HepG2 (cell line): ENCODE results near the gene AKR1A1. TPM values are rescaled to one million over a fixed set of nuclear protein-coding genes. Genes with fewer than 3 reads are reported as not detected.

Experiments used
- CCDC6 ChIP-seq: sonication (generic); formaldehyde crosslinking; IDR thresholded peaks from 2 replicates; pipeline ENCODE4 v1.8.1; 2022; ENCODE audit warnings: mild to moderate bottlenecking, missing genetic modification reagents, moderate library complexity
- CHCHD3 ChIP-seq: sonication (generic); formaldehyde crosslinking; IDR thresholded peaks from 2 replicates; pipeline ENCODE4 v1.8.0; 2022; ENCODE audit warnings: mild to moderate bottlenecking, missing genetic modification reagents, moderate library complexity
- HNF4A ChIP-seq: sonication (generic); formaldehyde crosslinking; IDR thresholded peaks from 2 replicates; pipeline ENCODE4 v1.4.0; 2020; ENCODE audit warnings: missing genetic modification reagents
- IKZF1 ChIP-seq: fragments of 450-650 bp; IDR thresholded peaks from 2 replicates; pipeline ENCODE4 v1.7.1; 2016
- IRX3 ChIP-seq: sonication (generic); formaldehyde crosslinking; IDR thresholded peaks from 2 replicates; pipeline ENCODE4 v1.8.1; 2023; ENCODE audit warnings: mild to moderate bottlenecking, low read depth, missing genetic modification reagents, borderline replicate concordance
- JUNB ChIP-seq: sonication (generic); formaldehyde crosslinking; IDR thresholded peaks from 2 replicates; pipeline ENCODE4 v1.8.0; 2022; ENCODE audit warnings: missing genetic modification reagents, mild to moderate bottlenecking, borderline replicate concordance
- RFXANK ChIP-seq: IDR thresholded peaks from 2 replicates; pipeline ENCODE4 v1.6.1; 2016
- ZFP90 ChIP-seq: sonication (generic); formaldehyde crosslinking; IDR thresholded peaks from 2 replicates; pipeline ENCODE4 v1.8.0; 2022; ENCODE audit warnings: missing genetic modification reagents, mild to moderate bottlenecking, inconsistent platforms, borderline replicate concordance
- ZNF121 ChIP-seq: sonication (generic); formaldehyde crosslinking; IDR thresholded peaks from 2 replicates; pipeline ENCODE4 v1.5.0; 2020; ENCODE audit warnings: mild to moderate bottlenecking, missing genetic modification reagents
- ZNF24 ChIP-seq: fragments of 450-650 bp; IDR thresholded peaks from 2 replicates; pipeline ENCODE4 v1.6.1; 2017; ENCODE audit warnings: antibody characterized with exemption, mild to moderate bottlenecking
- ZNF326 ChIP-seq: sonication (generic); formaldehyde crosslinking; IDR thresholded peaks from 2 replicates; pipeline ENCODE4 v1.4.0; 2020; ENCODE audit warnings: missing genetic modification reagents, borderline replicate concordance
- ZNF484 ChIP-seq: sonication (generic); formaldehyde crosslinking; IDR thresholded peaks from 2 replicates; pipeline ENCODE4 v1.5.1; 2020; ENCODE audit warnings: mild to moderate bottlenecking, low read depth, missing genetic modification reagents, borderline replicate concordance
- ZNF577 ChIP-seq: sonication (generic); formaldehyde crosslinking; IDR thresholded peaks from 2 replicates; pipeline ENCODE4 v1.4.0; 2020; ENCODE audit warnings: mild to moderate bottlenecking, low read depth, missing genetic modification reagents, borderline replicate concordance
- ZNF605 ChIP-seq: sonication (generic); formaldehyde crosslinking; IDR thresholded peaks from 2 replicates; pipeline ENCODE4 v1.8.0; 2022; ENCODE audit warnings: mild to moderate bottlenecking, missing genetic modification reagents
- ZNF670 ChIP-seq: sonication (generic); formaldehyde crosslinking; IDR thresholded peaks from 2 replicates; pipeline ENCODE4 v1.8.0; 2022; ENCODE audit warnings: mild to moderate bottlenecking, missing genetic modification reagents, borderline replicate concordance
- ZNF879 ChIP-seq: sonication (generic); formaldehyde crosslinking; IDR thresholded peaks from 2 replicates; pipeline ENCODE4 v1.8.1; 2023; ENCODE audit warnings: missing genetic modification reagents
- ZZZ3 ChIP-seq: sonication (generic); formaldehyde crosslinking; IDR thresholded peaks from 2 replicates; pipeline ENCODE4 v1.4.0; 2020; ENCODE audit warnings: missing genetic modification reagents, mild to moderate bottlenecking, borderline replicate concordance
- polyA plus RNA-seq, 8 experiments: library from polyadenylated mRNA; depleted of rRNA in 3 of 8; stranded (reverse) in 7 of 8; unstranded in 1 of 8; fragments of >200 nt; fragmentation: Illumina TruSeq in 4 of 8; extraction: Trizol in 4 of 8; gene quantifications; 2 replicates each; pipeline versions ENCODE4 v1.2.1 to v1.2.3, GENCODE V29; 2011 to 2016; ENCODE audit warnings: low read depth in 4 of 8, missing spikeins in 1 of 8, mixed read lengths in 1 of 8; ENCODE audit not compliant: insufficient read depth in 1 of 8
- total RNA-seq, 5 experiments: library from RNA; depleted of rRNA; stranded (reverse); fragments of >200 nt; fragmentation: Illumina TruSeq; extraction: Trizol; gene quantifications; 2 replicates each; pipeline ENCODE4 v1.2.3, GENCODE V29; 2016; ENCODE audit warnings: low read depth in 1 of 5
- TF ChIP-seq, protein P1 (sequence below): sonication (generic); formaldehyde crosslinking; IDR thresholded peaks from 2 replicates; pipeline ENCODE4 v1.9.0; 2021; ENCODE audit warnings: missing genetic modification reagents, borderline replicate concordance
- TF ChIP-seq, protein P2 (sequence below): sonication (generic); formaldehyde crosslinking; IDR thresholded peaks from 2 replicates; pipeline ENCODE4 v1.4.0; 2020; ENCODE audit warnings: missing genetic modification reagents, mild to moderate bottlenecking, borderline replicate concordance
- TF ChIP-seq, protein P3 (sequence below): sonication (generic); formaldehyde crosslinking; conservative IDR thresholded peaks from 2 replicates; pipeline ENCODE4 v1.8.0; 2022; ENCODE audit warnings: mild to moderate bottlenecking, moderate library complexity, missing genetic modification reagents
- TF ChIP-seq, protein P4 (sequence below): sonication (generic); formaldehyde crosslinking; IDR thresholded peaks from 2 replicates; pipeline ENCODE4 v1.8.1; 2023; ENCODE audit warnings: mild to moderate bottlenecking, missing genetic modification reagents
- TF ChIP-seq, protein P5 (sequence below): sonication (generic); formaldehyde crosslinking; IDR thresholded peaks from 2 replicates; pipeline ENCODE4 v1.4.0; 2020; ENCODE audit warnings: missing genetic modification reagents

The AKR1A1 gene
- total and polyA plus RNA-seq, 2 of the 13 experiments (the other 11 are each of a cell fraction or from before 2014, with no cell fraction given), result 181 to 217 TPM

DNA sequence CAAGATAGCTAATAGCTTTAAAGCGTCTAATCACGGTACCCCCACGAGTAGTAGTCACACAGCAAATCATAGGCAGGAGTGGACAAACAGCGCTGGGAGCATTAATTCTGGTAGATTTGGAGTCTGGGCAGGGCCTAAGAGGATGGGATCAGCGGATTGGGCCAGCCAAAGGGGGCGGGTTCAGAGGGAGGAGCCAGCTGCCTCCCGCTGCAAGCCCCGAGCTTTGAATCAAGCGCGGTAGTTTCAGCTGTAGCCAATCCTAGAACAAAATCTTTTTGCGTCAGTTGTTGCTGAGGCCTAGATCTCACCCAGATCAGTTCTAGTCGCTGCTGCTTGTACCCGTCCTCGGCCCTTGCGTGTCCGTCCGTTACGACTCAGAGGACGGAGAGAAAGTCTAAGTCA is 32.6 kb downstream of the AKR1A1 start (continued):
- TF ChIP-seq, protein P1, sequence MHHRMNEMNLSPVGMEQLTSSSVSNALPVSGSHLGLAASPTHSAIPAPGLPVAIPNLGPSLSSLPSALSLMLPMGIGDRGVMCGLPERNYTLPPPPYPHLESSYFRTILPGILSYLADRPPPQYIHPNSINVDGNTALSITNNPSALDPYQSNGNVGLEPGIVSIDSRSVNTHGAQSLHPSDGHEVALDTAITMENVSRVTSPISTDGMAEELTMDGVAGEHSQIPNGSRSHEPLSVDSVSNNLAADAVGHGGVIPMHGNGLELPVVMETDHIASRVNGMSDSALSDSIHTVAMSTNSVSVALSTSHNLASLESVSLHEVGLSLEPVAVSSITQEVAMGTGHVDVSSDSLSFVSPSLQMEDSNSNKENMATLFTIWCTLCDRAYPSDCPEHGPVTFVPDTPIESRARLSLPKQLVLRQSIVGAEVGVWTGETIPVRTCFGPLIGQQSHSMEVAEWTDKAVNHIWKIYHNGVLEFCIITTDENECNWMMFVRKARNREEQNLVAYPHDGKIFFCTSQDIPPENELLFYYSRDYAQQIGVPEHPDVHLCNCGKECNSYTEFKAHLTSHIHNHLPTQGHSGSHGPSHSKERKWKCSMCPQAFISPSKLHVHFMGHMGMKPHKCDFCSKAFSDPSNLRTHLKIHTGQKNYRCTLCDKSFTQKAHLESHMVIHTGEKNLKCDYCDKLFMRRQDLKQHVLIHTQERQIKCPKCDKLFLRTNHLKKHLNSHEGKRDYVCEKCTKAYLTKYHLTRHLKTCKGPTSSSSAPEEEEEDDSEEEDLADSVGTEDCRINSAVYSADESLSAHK (CRISPR knock-in tag), result no peak
- 0 out of 2 replicates have a peak, but pooled peaks have one; percentile 11 for TF ChIP-seq ZFP90 (CRISPR knock-in tag)
- no peak for TF ChIP-seq ZNF121 (CRISPR knock-in tag)
- no peak for TF ChIP-seq IRX3 (CRISPR knock-in tag)
- no peak for TF ChIP-seq IKZF1
- no peak for TF ChIP-seq ZZZ3 (CRISPR knock-in tag)
- TF ChIP-seq HNF4A (CRISPR knock-in tag), result no peak
- no peak for TF ChIP-seq ZNF670
- TF ChIP-seq CHCHD3 (CRISPR knock-in tag), result no peak
- no peak for TF ChIP-seq ZNF484 (CRISPR knock-in tag)
- TF ChIP-seq, protein P2, sequence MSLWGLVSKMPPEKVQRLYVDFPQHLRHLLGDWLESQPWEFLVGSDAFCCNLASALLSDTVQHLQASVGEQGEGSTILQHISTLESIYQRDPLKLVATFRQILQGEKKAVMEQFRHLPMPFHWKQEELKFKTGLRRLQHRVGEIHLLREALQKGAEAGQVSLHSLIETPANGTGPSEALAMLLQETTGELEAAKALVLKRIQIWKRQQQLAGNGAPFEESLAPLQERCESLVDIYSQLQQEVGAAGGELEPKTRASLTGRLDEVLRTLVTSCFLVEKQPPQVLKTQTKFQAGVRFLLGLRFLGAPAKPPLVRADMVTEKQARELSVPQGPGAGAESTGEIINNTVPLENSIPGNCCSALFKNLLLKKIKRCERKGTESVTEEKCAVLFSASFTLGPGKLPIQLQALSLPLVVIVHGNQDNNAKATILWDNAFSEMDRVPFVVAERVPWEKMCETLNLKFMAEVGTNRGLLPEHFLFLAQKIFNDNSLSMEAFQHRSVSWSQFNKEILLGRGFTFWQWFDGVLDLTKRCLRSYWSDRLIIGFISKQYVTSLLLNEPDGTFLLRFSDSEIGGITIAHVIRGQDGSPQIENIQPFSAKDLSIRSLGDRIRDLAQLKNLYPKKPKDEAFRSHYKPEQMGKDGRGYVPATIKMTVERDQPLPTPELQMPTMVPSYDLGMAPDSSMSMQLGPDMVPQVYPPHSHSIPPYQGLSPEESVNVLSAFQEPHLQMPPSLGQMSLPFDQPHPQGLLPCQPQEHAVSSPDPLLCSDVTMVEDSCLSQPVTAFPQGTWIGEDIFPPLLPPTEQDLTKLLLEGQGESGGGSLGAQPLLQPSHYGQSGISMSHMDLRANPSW (CRISPR knock-in tag), result no peak
- peak; percentile 100 for TF ChIP-seq RFXANK (CRISPR knock-in tag)
- no peak for TF ChIP-seq JUNB
- no peak for TF ChIP-seq ZNF577 (CRISPR knock-in tag)
- TF ChIP-seq, protein P3, sequence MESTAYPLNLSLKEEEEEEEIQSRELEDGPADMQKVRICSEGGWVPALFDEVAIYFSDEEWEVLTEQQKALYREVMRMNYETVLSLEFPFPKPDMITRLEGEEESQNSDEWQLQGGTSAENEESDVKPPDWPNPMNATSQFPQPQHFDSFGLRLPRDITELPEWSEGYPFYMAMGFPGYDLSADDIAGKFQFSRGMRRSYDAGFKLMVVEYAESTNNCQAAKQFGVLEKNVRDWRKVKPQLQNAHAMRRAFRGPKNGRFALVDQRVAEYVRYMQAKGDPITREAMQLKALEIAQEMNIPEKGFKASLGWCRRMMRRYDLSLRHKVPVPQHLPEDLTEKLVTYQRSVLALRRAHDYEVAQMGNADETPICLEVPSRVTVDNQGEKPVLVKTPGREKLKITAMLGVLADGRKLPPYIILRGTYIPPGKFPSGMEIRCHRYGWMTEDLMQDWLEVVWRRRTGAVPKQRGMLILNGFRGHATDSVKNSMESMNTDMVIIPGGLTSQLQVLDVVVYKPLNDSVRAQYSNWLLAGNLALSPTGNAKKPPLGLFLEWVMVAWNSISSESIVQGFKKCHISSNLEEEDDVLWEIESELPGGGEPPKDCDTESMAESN, result no peak
- TF ChIP-seq, protein P4, sequence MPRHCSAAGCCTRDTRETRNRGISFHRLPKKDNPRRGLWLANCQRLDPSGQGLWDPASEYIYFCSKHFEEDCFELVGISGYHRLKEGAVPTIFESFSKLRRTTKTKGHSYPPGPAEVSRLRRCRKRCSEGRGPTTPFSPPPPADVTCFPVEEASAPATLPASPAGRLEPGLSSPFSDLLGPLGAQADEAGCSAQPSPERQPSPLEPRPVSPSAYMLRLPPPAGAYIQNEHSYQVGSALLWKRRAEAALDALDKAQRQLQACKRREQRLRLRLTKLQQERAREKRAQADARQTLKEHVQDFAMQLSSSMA (CRISPR knock-in tag), result no peak
- no peak for TF ChIP-seq CCDC6
- TF ChIP-seq ZNF326 (CRISPR knock-in tag), result no peak
- no peak for TF ChIP-seq ZNF24
- TF ChIP-seq, protein P5, sequence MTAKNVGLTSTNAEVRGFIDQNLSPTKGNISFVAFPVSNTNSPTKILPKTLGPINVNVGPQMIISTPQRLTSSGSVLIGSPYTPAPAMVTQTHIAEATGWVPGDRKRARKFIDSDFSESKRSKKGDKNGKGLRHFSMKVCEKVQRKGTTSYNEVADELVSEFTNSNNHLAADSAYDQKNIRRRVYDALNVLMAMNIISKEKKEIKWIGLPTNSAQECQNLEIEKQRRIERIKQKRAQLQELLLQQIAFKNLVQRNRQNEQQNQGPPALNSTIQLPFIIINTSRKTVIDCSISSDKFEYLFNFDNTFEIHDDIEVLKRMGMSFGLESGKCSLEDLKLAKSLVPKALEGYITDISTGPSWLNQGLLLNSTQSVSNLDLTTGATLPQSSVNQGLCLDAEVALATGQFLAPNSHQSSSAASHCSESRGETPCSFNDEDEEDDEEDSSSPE (CRISPR knock-in tag), result peak; percentile 85; the same call in 1 of the 2 replicates
- TF ChIP-seq ZNF879, result no peak
- no peak for TF ChIP-seq ZNF605 (CRISPR knock-in tag)
